GM18526 (cell line): ENCODE results near the gene RNF220.
A peak's percentile ranks its signal among the peaks of the same experiment; 100 is the strongest.

Experiments used
- POLR2A ChIP-seq: IDR thresholded peaks from 3 replicates; pipeline ENCODE4 v1.6.1; 2011; ENCODE audit not compliant: insufficient read length; ENCODE audit errors: extremely low read depth

The RNF220 gene

GRCh38 chr1:44674113-44675000 lies 269.3 kb downstream of the RNF220 start, which contains the start of the genes ARMH1 and TMEM53:
ARMH1 (plus strand) TSS chr1:44674714; CDS start chr1:44689698, 14,984 bp downstream.
TMEM53 (minus strand) TSS chr1:44674481; CDS start chr1:44674391, 90 bp downstream.
- TF ChIP-seq POLR2A: peak; percentile 38

GRCh38 chr1:44675186-44675585 lies 270.1 kb downstream of the RNF220 start:
- no peak for TF ChIP-seq POLR2A

- TF ChIP-seq POLR2A: no peak
Observed at GRCh38 chr1:44676484-44677200, 271.6 kb downstream of the RNF220 start.

- no peak for TF ChIP-seq POLR2A
Observed at GRCh38 chr1:44677201-44677766, 272.2 kb downstream of the RNF220 start.

GRCh38 chr1:44678120-44678519 lies 273.1 kb downstream of the RNF220 start:
- no peak for TF ChIP-seq POLR2A

GRCh38 chr1:44678626-44679025 lies 273.6 kb downstream of the RNF220 start:
- no peak for TF ChIP-seq POLR2A

GRCh38 chr1:44679468-44679867 lies 274.4 kb downstream of the RNF220 start:
- no peak for TF ChIP-seq POLR2A

- no peak for TF ChIP-seq POLR2A
Observed at GRCh38 chr1:44681905-44682882, 277.1 kb downstream of the RNF220 start.

- no peak for TF ChIP-seq POLR2A
Observed at GRCh38 chr1:44682883-44683265, 277.8 kb downstream of the RNF220 start.

- TF ChIP-seq POLR2A: no peak
Observed at GRCh38 chr1:44684525-44684924, 279.5 kb downstream of the RNF220 start.

- TF ChIP-seq POLR2A: no peak
Observed at GRCh38 chr1:44685218-44685617, 280.2 kb downstream of the RNF220 start.

GRCh38 chr1:44685881-44686280 lies 280.8 kb downstream of the RNF220 start:
- no peak for TF ChIP-seq POLR2A

GRCh38 chr1:44688760-44689446 lies 283.8 kb downstream of the RNF220 start:
- TF ChIP-seq POLR2A: no peak

GRCh38 chr1:44689447-44689765 lies 284.4 kb downstream of the RNF220 start:
- no peak for TF ChIP-seq POLR2A

- TF ChIP-seq POLR2A: no peak
Observed at GRCh38 chr1:44693159-44693558, 288.1 kb downstream of the RNF220 start.

GRCh38 chr1:44693900-44694299 lies 288.8 kb downstream of the RNF220 start:
- no peak for TF ChIP-seq POLR2A
